Measurements from ENCODE around the gene MYO1E.

MYO1E gene

GRCh38 chr15:59222906-59223550 is 149.6 kb downstream of the MYO1E start:
- no peak for DNase-seq

GRCh38 chr15:59221511-59222505 is 150.9 kb downstream of the MYO1E start:
- DNase-seq = no peak

- no peak for DNase-seq
Measured at GRCh38 chr15:59218710-59219109, 154.0 kb downstream of the MYO1E start.

- DNase-seq = no peak
Measured at GRCh38 chr15:59217876-59218498, 154.7 kb downstream of the MYO1E start.

- DNase-seq = no peak
Measured at GRCh38 chr15:59216911-59217310, 155.8 kb downstream of the MYO1E start.

GRCh38 chr15:59210186-59210585 is 162.5 kb downstream of the MYO1E start:
- DNase-seq = no peak

- DNase-seq = no peak
Measured at GRCh38 chr15:59208613-59209249, 163.9 kb downstream of the MYO1E start.

- no peak for DNase-seq
Measured at GRCh38 chr15:59206623-59207183, 166.0 kb downstream of the MYO1E start, which contains the start of gene LDHAL6B. LDHAL6B (plus strand) TSS chr15:59206843; CDS start chr15:59206941, 98 bp downstream.

GRCh38 chr15:59205839-59206622 is 166.6 kb downstream of the MYO1E start:
- no peak for DNase-seq

- DNase-seq = no peak
Measured at GRCh38 chr15:59203657-59204056, 169.0 kb downstream of the MYO1E start.

- no peak for DNase-seq
Measured at GRCh38 chr15:59203008-59203407, 169.7 kb downstream of the MYO1E start.

GRCh38 chr15:59200560-59200959 is 172.1 kb downstream of the MYO1E start:
- DNase-seq = no peak

GRCh38 chr15:59199626-59200465 is 172.8 kb downstream of the MYO1E start:
- DNase-seq = no peak

- DNase-seq = no peak
Measured at GRCh38 chr15:59197454-59197853, 175.2 kb downstream of the MYO1E start.

- no peak for DNase-seq
Measured at GRCh38 chr15:59196416-59196815, 176.3 kb downstream of the MYO1E start.

- DNase-seq = no peak
Measured at GRCh38 chr15:59194639-59195325, 177.9 kb downstream of the MYO1E start.

- DNase-seq = no peak
Measured at GRCh38 chr15:59191855-59192237, 180.8 kb downstream of the MYO1E start.

GRCh38 chr15:59190291-59190690 is 182.4 kb downstream of the MYO1E start:
- DNase-seq = no peak

GRCh38 chr15:59189241-59189640 is 183.4 kb downstream of the MYO1E start:
- no peak for DNase-seq

GRCh38 chr15:59186501-59186900 is 186.2 kb downstream of the MYO1E start:
- DNase-seq = no peak
